GM10248 (cell line): ENCODE results near the gene MKKS.

Source experiments
- CTCF ChIA-PET: fragments of 300-600 bp; sonication (Branson Sonifier 250); formaldehyde crosslinking; extraction: SDS; loops from one replicate; lab custom pipeline; 2021; ENCODE audit warnings: antibody characterized with exemption; lab: Yijun Ruan, JAX
- POLR2A ChIA-PET: fragments of 350-650 bp; sonication (Branson Sonifier 250); formaldehyde crosslinking; extraction: SDS; loops from one replicate; lab custom pipeline; 2020; ENCODE audit warnings: antibody characterized with exemption; lab: Yijun Ruan, JAX
- DNase-seq: peaks from one replicate; pipeline ENCODE4 v3.0.0; 2012; ENCODE audit errors: extremely low spot score
- CTCF ChIP-seq: IDR thresholded peaks from 2 replicates; pipeline ENCODE4 v1.5.1; 2012; ENCODE audit warnings: mild to moderate bottlenecking, low read depth; ENCODE audit errors: extremely low read depth, missing control alignments, control extremely low read depth

The MKKS gene

GRCh38 chr20:10447028-10447427 lies 13.0 kb upstream of the MKKS start:
- CTCF ChIA-PET, result no interaction called here
- DNase-seq, result peak; percentile 77
- TF ChIP-seq CTCF, result no peak
- POLR2A ChIA-PET, result no interaction called here

GRCh38 chr20:10445758-10446157 lies 11.7 kb upstream of the MKKS start:
- CTCF ChIA-PET, result interaction anchor here (0.7 kb wide), 1 partner anchor 928 kb away, joined by 3 read pairs; no protein-coding TSS in a partner anchor
- POLR2A ChIA-PET, result no interaction called here
- no peak for TF ChIP-seq CTCF
- no peak for DNase-seq

GRCh38 chr20:10443936-10444335 lies 9.9 kb upstream of the MKKS start:
- TF ChIP-seq CTCF, result no peak
- DNase-seq, result no peak
- ChIA-PET CTCF (interaction anchor here (1.5 kb wide), 1 partner anchor 93 kb away, joined by 3 read pairs; no protein-coding TSS in a partner anchor), POLR2A (no interaction called here)

GRCh38 chr20:10438217-10438616 lies 4.2 kb upstream of the MKKS start:
- ChIA-PET POLR2A (no interaction called here), CTCF (interaction anchor here (3.5 to 3.9 kb wide), 2 partner anchors 11 kb away, joined by 13 to 22 read pairs; no protein-coding TSS in a partner anchor)
- no peak for DNase-seq
- TF ChIP-seq CTCF, result no peak

GRCh38 chr20:10436053-10436699 lies 2.2 kb upstream of the MKKS start:
- no peak for TF ChIP-seq CTCF
- POLR2A ChIA-PET, result no interaction called here
- CTCF ChIA-PET, result interaction anchor here (1.3 to 3.9 kb wide), 2 partner anchors 9 to 16 kb away, joined by 4 to 22 read pairs; no protein-coding TSS in a partner anchor

GRCh38 chr20:10434832-10435812 lies 1.1 kb upstream of the MKKS start, which contains the start of gene SLX4IP:
Gene SLX4IP (plus strand): TSS chr20:10435305. CDS start chr20:10458205, 22,900 bp downstream.
- peak; percentile 83 for DNase-seq
- POLR2A ChIA-PET, result interaction anchor here (0.6 kb wide), 1 partner anchor 43 kb away, joined by 5 read pairs; no protein-coding TSS in a partner anchor
- TF ChIP-seq CTCF, result no peak
- CTCF ChIA-PET, result interaction anchor here (0.9 to 3.9 kb wide), 5 partner anchors 8 to 42 kb away, joined by 3 to 22 read pairs (median 5); no protein-coding TSS in a partner anchor

More at GRCh38 chr20:10436053-10436699, 2.2 kb upstream of the MKKS start:
- DNase-seq, result no peak
